Uterus (tissue), 4 donors: Measurements from ENCODE around the gene ANKRD29. TPM values are rescaled to one million over a fixed set of nuclear protein-coding genes. Genes with fewer than 3 reads are reported as not detected.

Experiments used
- DNase-seq, 2 donors: peaks; one replicate each; pipeline ENCODE4 v3.0.0-alpha.2; 2019 to 2020
- H3K27ac ChIP-seq, 2 donors: fragments of 200-600 bp; sonication (generic); 1 replicate in 1 of 2; 2 replicates in 1 of 2; pipeline ENCODE4 v1.5.1; 2016 to 2018
- H3K27me3 ChIP-seq, 2 donors: fragments of 200-600 bp; sonication (generic); one replicate each; pipeline ENCODE4 v1.5.1; 2018 to 2019; ENCODE audit warnings: control low read depth in 1 of 2
- H3K36me3 ChIP-seq, 2 donors: fragments of 200-600 bp; sonication (generic); one replicate each; pipeline ENCODE4 v1.5.1; 2019; ENCODE audit warnings: control low read depth in 1 of 2
- H3K4me1 ChIP-seq, 2 donors: fragments of 200-600 bp; sonication (generic); one replicate each; pipeline ENCODE4 v1.5.1; 2018 to 2019; ENCODE audit warnings: control low read depth in 1 of 2
- H3K4me3 ChIP-seq, 2 donors: fragments of 200-600 bp; sonication (generic); 1 replicate in 1 of 2; 2 replicates in 1 of 2; pipeline ENCODE4 v1.5.1; 2018 to 2019; ENCODE audit warnings: mild to moderate bottlenecking in 1 of 2
- H3K9me3 ChIP-seq, 2 donors: fragments of 200-600 bp; sonication (generic); one replicate each; pipeline ENCODE4 v1.5.1; 2019; ENCODE audit warnings: control low read depth in 1 of 2
- POLR2A ChIP-seq, 2 donors: fragments of 450-650 bp; IDR thresholded peaks; one replicate each; pipeline ENCODE4 v1.6.1; 2016; ENCODE audit warnings: antibody characterized with exemption in 2 of 2, mild to moderate bottlenecking in 1 of 2, moderate library complexity in 1 of 2
- intact Hi-C: fragments of 100-400 bp; cut with DNase I; formaldehyde crosslinking; loops from one replicate; pipeline ENCODE4 v1.15.1; 2023; ENCODE audit warnings: low total_unique reads
- total RNA-seq, 4 donors: library from RNA; depleted of rRNA in 3 of 4; stranded (reverse); fragments of >200 nt in 3 of 4; gene quantifications; one replicate each; pipeline versions ENCODE4 v1.1.0 to v1.2.4, GENCODE V29; 2014 to 2023
- TF ChIP-seq, protein P1 (sequence below), 4 experiments: fragments of 200-600 bp in 2 of 4; fragments of 450-650 bp in 2 of 4; sonication (generic) in 2 of 4; IDR thresholded peaks; one replicate each; pipeline ENCODE4 v1.5.1; 2016 to 2019; ENCODE audit warnings: antibody characterized with exemption in 4 of 4, mild to moderate bottlenecking in 2 of 4, moderate library complexity in 1 of 4
- donor health status: DM: yes; HTN: yes; CAD: no.

The ANKRD29 gene
- total RNA-seq, 4 donors from 2014 or later, result 10.8 to 33.4 (median 15.9) TPM

DNA sequence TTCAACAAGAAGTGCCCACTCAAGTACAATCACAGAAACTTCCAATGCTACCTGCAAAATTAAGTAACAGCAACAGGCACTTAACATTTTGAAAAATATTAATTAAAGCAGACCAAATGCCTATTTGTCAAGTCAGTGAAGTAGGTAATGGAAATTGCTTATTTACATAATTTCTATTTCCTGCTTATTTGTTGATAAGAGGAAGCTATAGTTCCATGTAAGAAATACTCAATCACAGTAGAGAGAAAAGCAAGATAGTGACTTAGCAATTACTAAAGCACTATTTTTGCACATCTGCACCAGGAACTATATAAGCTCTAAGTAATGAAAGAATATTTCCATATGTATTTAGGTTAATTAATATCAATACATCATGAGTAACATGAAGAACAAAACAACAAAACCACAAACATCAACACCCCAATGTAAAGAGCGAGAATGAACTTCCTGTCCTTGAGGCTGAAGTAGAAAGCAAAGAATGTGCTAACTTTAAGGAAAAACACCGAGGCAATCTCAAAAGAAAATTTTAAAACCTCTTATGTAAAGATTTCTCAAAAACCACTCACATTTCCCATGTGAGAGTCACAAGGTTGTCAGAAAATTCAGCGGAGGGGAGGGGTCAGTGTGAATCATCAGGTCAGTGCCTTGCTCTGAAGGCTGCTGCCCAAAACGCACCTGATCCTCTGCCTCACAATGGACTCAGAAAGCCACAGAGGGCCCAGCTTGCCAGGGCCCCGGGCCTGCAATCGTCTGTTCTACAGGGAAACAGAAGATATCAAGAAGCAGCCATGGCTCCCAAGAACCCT is 88.9 kb downstream of the ANKRD29 start:
- Histone ChIP-seq H3K4me3 (no peak overlapping the region), H3K4me1 (peaks cover 0 to 5% of the 10 kb centered on the region in 2 donors), H3K36me3 (no peaks in the 10 kb centered on the region), H3K27me3 (no peaks in the 10 kb centered on the region), H3K9me3 (no peaks in the 10 kb centered on the region), H3K27ac (peak overlapping the region in 1 of 2 donors; percentile 44)
- intact Hi-C loops, result no loop called here
- peak; percentile 25 to 27 for DNase-seq
- no peak for TF ChIP-seq POLR2A (IDR thresholded peaks at IDR 0.05)
- TF ChIP-seq, protein P1, sequence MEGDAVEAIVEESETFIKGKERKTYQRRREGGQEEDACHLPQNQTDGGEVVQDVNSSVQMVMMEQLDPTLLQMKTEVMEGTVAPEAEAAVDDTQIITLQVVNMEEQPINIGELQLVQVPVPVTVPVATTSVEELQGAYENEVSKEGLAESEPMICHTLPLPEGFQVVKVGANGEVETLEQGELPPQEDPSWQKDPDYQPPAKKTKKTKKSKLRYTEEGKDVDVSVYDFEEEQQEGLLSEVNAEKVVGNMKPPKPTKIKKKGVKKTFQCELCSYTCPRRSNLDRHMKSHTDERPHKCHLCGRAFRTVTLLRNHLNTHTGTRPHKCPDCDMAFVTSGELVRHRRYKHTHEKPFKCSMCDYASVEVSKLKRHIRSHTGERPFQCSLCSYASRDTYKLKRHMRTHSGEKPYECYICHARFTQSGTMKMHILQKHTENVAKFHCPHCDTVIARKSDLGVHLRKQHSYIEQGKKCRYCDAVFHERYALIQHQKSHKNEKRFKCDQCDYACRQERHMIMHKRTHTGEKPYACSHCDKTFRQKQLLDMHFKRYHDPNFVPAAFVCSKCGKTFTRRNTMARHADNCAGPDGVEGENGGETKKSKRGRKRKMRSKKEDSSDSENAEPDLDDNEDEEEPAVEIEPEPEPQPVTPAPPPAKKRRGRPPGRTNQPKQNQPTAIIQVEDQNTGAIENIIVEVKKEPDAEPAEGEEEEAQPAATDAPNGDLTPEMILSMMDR (IDR thresholded peaks at IDR 0.05), result no peak

DNA sequence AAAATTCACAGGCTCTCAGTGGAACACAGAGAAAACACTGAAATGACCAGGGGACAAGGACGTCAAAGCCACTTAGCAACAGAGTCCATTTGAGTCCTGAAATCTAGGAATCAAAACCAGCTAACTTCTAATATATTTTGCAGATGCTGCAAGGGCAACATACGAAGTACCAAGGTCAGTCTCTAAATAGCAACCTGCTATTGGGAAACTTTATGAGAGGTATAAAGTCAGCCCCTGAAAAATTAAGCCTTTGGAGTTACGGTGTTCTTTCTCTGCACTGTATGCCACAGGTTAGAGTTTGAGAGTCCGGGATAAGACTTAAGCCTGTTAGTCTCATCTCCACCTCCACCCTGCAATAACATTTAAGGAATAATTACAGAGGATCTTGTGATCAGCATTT is 89.7 kb downstream of the ANKRD29 start:
- Histone ChIP-seq H3K9me3 (no peaks in the 10 kb centered on the region), H3K4me3 (no peak overlapping the region), H3K27me3 (no peaks in the 10 kb centered on the region), H3K27ac (no peak overlapping the region), H3K36me3 (no peaks in the 10 kb centered on the region), H3K4me1 (peaks cover 0 to 5% of the 10 kb centered on the region in 2 donors)
- TF ChIP-seq, protein P1 (IDR thresholded peaks at IDR 0.05), result no peak
- no peak for TF ChIP-seq POLR2A (IDR thresholded peaks at IDR 0.05)
- DNase-seq, result no peak
- intact Hi-C loops, result no loop called here

DNA sequence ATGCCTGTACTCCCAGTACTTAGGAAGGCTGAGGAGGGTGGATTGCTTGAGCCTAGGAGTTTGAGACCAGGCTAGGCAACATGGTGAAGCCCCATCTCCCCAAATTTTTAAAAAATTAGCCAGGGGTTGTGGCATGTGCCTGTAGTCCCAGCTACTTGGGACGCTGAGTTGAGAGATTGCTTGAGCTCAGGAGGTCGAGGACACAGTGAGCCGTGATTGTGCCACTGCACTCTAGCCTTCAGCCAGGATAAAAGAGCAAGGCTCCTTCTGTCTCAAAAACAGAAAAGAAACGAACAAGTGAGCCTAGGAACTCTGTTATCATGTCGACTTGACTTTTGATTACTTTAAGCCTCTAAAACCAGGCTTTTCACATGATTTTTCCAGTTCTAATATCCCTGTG is 90.1 kb downstream of the ANKRD29 start:
- DNase-seq, result no peak
- TF ChIP-seq, protein P1 (IDR thresholded peaks at IDR 0.05), result no peak
- TF ChIP-seq POLR2A (IDR thresholded peaks at IDR 0.05), result no peak
- no peaks in the 10 kb centered on the region for H3K9me3 ChIP-seq
- H3K27me3 ChIP-seq, result no peaks in the 10 kb centered on the region
- H3K36me3 ChIP-seq, result no peaks in the 10 kb centered on the region
- intact Hi-C loops, result no loop called here
- H3K4me3 ChIP-seq, result no peak overlapping the region
- H3K4me1 ChIP-seq, result peaks cover 0 to 5% of the 10 kb centered on the region in 2 donors
- no peak overlapping the region for H3K27ac ChIP-seq

DNA sequence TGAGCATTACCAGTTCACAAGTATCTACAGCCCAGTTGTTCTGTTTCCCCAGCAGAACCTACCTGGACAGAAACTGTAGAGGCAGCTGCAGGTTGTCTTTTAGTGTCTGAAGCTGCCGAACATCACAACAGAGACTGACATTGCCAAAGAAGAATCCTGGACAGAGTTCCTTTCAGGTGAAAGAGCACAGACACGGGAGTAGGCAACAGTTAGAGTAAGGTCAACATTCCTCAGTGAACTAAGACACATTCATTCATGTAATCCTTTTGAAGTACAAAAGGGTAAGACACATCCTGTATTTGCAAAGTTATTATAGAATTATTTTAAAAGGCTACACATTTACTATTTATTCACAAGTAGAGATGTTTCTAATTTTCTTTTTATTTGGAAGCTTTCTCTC is 90.7 kb downstream of the ANKRD29 start:
- Histone ChIP-seq H3K4me1 (peaks cover 0 to 5% of the 10 kb centered on the region in 2 donors), H3K27ac (no peak overlapping the region), H3K9me3 (no peaks in the 10 kb centered on the region), H3K36me3 (no peaks in the 10 kb centered on the region), H3K27me3 (no peaks in the 10 kb centered on the region), H3K4me3 (no peak overlapping the region)
- TF ChIP-seq, protein P1 (IDR thresholded peaks at IDR 0.05), result no peak
- TF ChIP-seq POLR2A (IDR thresholded peaks at IDR 0.05), result no peak
- intact Hi-C loops, result no loop called here
- DNase-seq, result no peak

DNA sequence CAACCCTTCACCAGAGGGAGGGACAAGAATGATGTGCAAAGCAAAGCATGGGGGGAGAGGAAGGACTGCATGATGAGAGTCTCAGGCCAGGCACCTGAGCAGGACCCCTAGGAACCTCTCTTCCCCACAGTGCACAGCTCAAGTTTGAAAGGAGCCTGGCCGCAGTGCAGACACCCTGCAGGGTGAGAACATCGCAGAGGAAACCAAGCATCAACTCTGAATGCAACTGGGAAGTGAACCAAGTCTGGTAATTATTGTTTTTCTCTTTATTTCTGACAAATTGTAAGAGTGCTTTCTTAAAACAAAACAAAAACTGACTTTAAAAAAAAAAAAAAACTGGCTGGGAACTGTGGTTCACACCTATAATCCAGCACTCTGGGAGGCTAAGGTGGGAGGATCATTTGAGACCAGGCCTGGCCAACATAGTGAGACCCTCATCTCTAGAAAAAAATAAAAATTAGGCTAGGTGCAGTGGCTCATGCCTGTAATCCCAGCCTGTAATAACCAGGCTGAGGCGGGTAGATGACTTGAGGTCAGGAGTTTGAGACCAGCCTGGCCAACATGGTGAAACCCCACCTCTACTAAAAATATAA is 91.7 kb downstream of the ANKRD29 start:
- H3K4me3 ChIP-seq, result no peak overlapping the region
- H3K27me3 ChIP-seq, result no peaks in the 10 kb centered on the region
- no peak for DNase-seq
- H3K27ac ChIP-seq, result no peak overlapping the region
- TF ChIP-seq, protein P1 (IDR thresholded peaks at IDR 0.05), result no peak
- no peak for TF ChIP-seq POLR2A (IDR thresholded peaks at IDR 0.05)
- intact Hi-C loops, result no loop called here
- H3K9me3 ChIP-seq, result no peaks in the 10 kb centered on the region
- no peaks in the 10 kb centered on the region for H3K36me3 ChIP-seq
- H3K4me1 ChIP-seq, result peaks cover 0 to 5% of the 10 kb centered on the region in 2 donors
